GM18502 (cell line): ENCODE results near the gene TNFRSF8.

Source experiments
- ATAC-seq: cut with Tn5 transposase; IDR thresholded peaks from one replicate; pipeline ENCODE4 v1.9.1; 2021; ENCODE audit warnings: mild to moderate bottlenecking; ENCODE audit not compliant: unreplicated experiment, poor library complexity

The TNFRSF8 gene

DNA sequence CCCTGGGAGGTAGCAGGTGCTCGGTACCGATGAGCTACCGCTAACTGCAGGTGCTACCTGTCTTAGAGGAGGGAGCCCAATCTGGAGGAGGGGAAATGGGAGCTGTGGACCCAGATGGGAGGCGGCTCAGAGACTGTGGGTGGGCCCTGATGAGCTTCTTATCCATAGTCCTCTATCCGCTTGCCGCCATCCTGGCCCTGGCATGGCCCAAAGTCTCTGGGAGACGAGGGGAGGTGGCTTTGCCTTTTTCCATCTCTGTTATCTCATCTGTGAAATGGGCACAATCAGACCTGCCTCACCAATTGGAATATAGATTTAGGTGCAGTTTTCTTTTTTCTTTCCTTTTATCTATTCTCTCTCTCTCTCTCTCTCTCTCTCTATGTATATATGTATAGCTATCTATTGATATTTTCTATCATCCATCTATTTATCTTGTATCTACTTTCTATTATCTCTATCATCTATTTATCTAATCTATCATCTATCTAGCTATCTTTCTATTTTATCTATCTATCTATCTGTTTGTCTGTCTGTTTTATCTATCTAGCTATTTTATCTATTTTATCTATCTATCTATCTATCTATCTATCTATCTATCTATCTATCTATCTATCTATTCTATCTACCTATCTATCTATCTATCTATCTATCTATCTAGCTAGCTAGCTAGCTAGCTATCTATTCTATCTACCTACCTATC, 120.1 kb downstream of the TNFRSF8 start:
- no peak for ATAC-seq

DNA sequence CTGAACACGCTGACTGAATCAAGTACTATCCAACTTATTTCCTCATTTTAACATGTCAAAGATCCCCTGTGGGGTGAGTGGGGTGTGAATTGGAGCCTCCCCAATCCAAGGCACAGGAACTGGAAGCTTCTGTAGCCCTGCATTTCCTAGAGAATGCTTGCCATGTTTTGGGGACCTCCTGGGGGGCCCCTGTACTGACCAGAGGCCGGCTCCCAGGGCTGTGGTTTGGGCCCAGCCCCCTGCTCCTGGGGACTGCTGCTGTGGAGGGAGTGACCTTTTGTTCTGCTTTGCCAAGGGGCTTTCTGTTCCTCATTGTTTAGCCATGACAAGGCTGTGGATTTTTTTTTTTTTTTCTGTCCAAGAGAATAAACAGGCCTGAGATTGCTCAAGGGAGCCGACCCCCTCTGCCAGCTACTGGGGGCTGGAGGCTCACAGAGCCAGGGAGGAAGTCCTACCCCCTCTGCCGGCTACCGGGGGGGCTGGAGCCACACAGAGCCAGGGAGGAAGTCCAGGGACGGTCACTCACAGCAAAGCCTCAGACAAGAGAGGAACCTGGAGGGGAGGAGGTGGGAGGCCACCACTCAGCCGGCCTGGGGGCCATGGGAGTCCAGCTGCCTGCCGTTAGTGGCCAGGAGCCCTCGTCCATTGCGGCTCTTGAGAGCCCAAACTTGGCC, 121.0 kb downstream of the TNFRSF8 start:
- ATAC-seq: no peak

DNA sequence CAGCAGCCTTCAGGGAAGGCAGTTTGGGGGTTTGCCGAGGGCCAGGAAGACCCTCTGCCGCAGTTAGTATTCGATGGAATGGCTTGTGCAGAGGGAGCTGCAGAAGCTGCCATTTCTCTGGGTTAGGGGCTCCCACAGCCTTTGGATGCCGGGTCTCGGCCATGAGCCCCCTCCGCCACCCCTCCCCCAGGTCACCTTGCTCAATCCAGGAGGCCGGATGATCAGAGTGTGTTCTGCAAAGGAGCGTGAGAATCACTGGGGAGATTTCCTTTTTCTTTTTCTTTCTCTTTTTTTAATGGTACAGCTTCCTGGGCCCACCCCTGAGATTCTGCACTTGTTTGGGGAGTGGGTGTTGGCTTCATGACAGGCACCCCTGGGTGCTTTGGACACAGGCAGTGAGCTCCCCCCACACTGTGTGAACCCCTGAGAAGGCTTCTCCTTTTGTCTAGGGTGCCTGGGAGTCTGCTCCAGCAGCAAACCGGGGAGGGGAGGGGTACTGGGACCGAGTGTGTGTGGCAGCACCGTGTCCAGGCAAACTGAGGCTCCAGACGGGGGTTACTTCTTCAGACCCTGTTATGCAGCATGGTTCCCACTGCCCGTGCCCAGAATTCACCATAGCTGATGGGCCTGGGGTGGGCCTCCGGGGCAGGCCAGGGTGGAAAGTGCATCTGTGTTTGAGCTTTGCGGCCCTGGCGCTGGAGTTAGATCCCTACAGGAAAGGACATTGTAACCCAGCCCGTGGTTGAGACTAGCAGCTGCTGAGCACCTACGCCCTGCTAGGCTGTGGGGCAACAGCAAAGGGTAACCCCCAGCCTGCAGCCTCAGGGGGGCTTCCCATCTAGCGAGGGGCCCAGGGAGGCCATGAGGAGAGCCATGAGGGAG, 122.2 kb downstream of the TNFRSF8 start:
- ATAC-seq: no peak

DNA sequence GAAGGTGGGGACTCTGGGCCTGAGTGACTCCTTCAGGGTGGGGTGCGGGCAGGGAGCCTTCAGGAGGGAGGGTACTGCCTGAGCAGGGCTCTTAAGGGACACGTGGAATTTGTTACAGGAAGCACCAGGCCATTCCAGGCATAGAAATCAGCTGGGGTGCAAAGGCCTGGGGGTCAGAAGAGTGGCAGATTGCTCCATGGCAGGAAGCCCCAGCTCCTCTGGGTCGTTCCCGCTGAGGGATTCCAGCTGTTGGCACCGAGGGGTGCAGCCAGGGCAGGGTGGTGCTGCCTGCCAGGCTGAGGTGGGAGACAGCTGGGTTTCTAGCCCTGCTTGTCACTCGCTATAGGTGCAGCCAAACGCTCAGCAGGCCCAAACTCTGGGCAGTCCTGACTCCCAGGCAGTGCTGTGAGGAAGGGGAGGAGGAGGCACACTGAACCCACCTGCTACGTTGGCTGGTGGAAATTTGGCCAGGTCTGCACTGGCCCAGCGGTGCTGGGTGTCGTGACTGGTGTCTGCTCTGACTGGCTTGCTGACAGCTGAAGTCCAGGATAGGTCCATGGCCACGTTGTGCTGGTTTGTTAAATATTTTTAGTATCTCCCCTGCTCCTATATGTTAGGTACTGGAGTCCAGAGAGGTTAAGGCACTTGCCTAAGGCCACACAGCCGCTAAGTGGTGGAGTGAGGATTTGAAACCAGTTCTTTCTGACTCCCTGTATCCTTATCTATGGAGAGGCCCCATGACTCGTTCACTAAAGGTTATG, 123.0 kb downstream of the TNFRSF8 start:
- ATAC-seq: no peak

DNA sequence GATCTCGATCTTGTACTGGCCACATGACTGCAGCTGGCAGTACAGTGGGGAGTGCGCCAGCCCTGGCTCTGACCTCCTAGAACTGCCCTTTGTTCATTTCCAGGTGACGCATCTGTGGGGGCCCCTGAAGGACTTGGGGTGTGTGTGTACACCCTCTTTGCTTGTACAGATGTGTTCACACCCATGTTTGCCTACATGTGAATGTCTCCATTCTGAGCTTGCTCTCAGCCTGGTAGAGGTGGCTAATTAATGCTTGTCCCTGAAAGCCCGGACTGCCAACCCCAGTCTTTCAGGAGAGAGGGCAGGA, 123.5 kb downstream of the TNFRSF8 start:
- no peak for ATAC-seq

DNA sequence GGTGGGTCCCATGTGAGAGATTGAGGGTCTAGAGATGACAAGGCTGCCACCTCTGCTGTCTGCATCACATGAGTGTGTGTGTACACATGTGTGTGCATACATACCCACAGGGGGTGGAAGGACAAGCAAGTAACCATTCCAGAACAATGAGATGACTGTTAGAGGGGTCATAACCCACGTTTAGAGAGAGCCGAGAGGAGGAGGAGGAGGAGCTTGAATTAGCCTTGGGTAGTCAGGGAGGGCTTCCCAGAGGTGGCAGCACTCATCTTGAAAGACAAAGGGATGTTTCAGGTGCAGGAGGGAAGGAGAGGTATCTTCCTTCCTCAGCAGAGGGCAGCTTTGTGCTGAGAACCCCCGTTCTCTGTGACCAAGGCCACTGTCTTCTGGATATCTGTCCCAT, 125.0 kb downstream of the TNFRSF8 start:
- ATAC-seq: no peak

DNA sequence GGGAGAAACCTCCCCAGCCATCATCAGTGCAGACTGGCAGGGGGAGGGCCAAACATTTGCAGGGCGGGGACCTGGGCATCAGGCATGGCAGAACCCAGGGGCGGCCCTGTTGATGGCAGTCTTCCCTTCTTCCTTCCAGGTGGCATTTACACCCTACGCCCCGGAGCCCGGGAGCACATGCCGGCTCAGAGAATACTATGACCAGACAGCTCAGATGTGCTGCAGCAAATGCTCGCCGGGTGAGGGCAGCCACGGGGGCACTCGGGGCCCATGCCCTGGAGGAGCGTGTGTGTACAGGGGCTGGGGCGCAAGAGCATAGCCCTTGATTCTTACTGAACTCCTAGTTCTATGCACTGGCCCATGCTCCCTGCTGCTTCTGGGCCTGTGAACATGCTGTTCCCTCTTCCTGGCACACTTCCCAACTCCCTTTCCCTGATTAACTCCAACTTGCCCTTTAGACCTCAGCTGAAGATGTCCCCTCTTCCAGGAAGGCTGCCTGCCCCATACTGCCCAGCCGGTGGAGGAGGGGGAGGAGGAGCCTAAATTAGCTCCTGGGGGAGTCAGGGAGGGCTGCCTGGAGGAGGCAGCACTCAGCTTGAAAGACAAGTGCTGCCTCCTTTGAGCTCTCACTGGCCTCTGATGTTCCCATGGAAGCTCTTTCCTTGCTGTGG, 125.7 kb downstream of the TNFRSF8 start:
- no peak for ATAC-seq

DNA sequence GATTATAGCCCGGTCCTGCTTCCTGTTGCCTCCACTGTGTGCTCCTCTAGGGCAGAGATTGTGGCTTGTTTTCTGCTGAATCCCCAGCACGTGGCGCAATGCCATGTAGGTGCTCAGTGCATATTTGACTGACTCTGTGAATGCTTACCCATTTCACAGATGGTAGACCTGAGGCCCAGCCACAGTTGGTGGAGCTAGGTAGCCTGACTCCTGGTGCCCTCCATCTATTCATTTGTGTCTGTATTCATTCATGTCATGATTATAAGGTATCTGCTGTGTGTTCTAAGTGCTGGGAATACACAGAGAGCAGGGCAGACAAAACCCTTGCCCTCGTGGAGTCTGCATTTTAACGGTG, 126.2 kb downstream of the TNFRSF8 start:
- no peak for ATAC-seq

DNA sequence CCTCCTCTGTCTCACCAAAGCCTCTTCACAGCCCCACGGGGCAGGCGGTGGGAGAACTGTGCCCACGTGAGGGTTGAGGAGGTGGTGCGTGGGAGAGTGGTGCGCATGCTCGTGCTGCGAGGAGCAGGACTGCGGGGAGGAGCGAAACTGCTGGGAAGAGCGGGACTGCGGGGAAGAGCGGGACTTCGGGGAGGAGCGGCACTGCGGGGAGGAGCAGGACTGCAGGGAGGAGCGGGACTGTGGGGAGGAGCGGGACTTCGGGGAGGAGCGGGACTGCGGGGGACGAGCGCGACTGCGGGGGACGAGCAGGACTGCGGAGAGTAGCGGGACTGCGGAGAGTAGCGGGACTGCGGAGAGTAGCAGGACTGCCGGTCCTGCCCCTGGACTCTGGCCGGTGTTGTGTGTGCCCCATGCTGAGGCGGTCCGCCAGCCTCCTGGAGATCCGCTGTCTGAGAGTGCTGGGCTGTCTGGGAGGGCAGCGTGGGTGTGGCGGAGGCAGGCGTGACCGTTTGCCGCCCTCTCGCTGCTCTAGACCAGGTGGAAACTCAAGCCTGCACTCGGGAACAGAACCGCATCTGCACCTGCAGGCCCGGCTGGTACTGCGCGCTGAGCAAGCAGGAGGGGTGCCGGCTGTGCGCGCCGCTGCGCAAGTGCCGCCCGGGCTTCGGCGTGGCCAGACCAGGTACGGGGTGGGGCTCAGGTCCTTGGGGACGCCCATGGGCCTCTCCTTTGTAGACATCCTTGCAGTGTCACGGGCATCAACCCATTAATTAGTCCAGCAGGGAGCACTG, 128.3 kb downstream of the TNFRSF8 start:
- ATAC-seq: no peak
